LNCaP clone FGC (cell line): ENCODE data around the gene FOXJ2.
"Not testable (repeated sequence)": the region's sequence is repeated elsewhere in the genome, so short reads cannot be mapped to it uniquely, and the experiment has no call there.

Experiments used
- DNase-seq: peaks from one replicate; pipeline ENCODE4 v3.0.0-alpha.2; 2011; ENCODE audit warnings: low read depth
- H3K4me3 ChIP-seq: 2 replicates; pipeline ENCODE4 v1.5.1; 2011; ENCODE audit warnings: mild to moderate bottlenecking, low read depth, low read length, control low read depth
- CTCF ChIP-seq: IDR thresholded peaks from 2 replicates; pipeline ENCODE4 v1.5.1; 2012; ENCODE audit warnings: mild to moderate bottlenecking; ENCODE audit not compliant: control insufficient read depth, insufficient read depth; ENCODE audit errors: extremely low read depth

Gene FOXJ2

GRCh38 chr12:8081251-8081920, 48.9 kb downstream of the FOXJ2 start:
- peak overlapping the region; percentile 95 for H3K4me3 ChIP-seq
- DNase-seq: no peak

GRCh38 chr12:8082808-8083100, 50.2 kb downstream of the FOXJ2 start:
- DNase-seq: no peak
- TF ChIP-seq CTCF: no peak
- peak overlapping the region; percentile 95 for H3K4me3 ChIP-seq

More at GRCh38 chr12:8081251-8081920, 48.9 kb downstream of the FOXJ2 start:
- no peak for TF ChIP-seq CTCF

GRCh38 chr12:8084351-8084750, 51.8 kb downstream of the FOXJ2 start:
- DNase-seq, H3K4me3 ChIP-seq: not testable (repeated sequence)

- no peak for DNase-seq
- no peak overlapping the region for H3K4me3 ChIP-seq
- no peak for TF ChIP-seq CTCF
Measured at GRCh38 chr12:8087666-8088065, 55.1 kb downstream of the FOXJ2 start.

- TF ChIP-seq CTCF: no peak
- no peak for DNase-seq
- H3K4me3 ChIP-seq: no peak overlapping the region
Measured at GRCh38 chr12:8088574-8088973, 56.1 kb downstream of the FOXJ2 start.

- H3K4me3 ChIP-seq, DNase-seq: not testable (repeated sequence)
Measured at GRCh38 chr12:8089277-8089676, 56.8 kb downstream of the FOXJ2 start.

GRCh38 chr12:8089716-8090115, 57.2 kb downstream of the FOXJ2 start:
- TF ChIP-seq CTCF: no peak
- no peak overlapping the region for H3K4me3 ChIP-seq
- no peak for DNase-seq

- no peak for TF ChIP-seq CTCF
- H3K4me3 ChIP-seq: no peak overlapping the region
- DNase-seq: no peak
Measured at GRCh38 chr12:8093291-8093690, 60.8 kb downstream of the FOXJ2 start.
